ENCODE measurements around the gene ATP6V1G2. TPM values are rescaled to one million over a fixed set of nuclear protein-coding genes. Genes with fewer than 3 reads are reported as not detected.
A peak's percentile ranks its signal among the peaks of the same experiment; 100 is the strongest.

ATP6V1G2 gene
- polyA plus RNA-seq, 1 donor (not counting 4 experiments of a cell fraction or from before 2014, with no cell fraction given) = 1.3 TPM

DNA sequence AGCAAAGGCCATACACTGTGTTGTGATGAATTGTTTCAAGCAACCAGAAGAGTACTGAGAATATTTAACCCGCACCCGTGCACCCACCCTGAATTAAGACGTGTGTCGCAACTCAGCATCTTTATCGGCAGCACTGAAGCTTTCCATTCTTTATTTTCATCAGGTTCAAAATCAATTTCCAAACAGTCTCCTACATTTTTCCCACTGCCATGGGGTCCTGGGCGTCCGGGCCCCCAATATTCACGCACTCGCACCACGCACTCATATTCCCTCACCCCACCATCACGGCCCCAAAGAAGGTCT lies 34.0 kb upstream of the ATP6V1G2 start:
- H3K36me3 ChIP-seq (ENCODE audit: control insufficient read depth in 2 of 2, extremely low read depth in 1 of 2, insufficient read depth in 2 of 2, low read length in 2 of 2) = no peaks in the 10 kb centered on the region
- H3K9me3 ChIP-seq (ENCODE audit: control insufficient read depth, low read depth, low read length) = no peaks in the 10 kb centered on the region
- FAIRE-seq (no peak), DNase-seq (ENCODE audit: low read depth, low spot score) (no peak)
- H4K20me1 ChIP-seq (ENCODE audit: control insufficient read depth, extremely low read depth, insufficient read depth, low read length) = no peaks in the 10 kb centered on the region
- H3K79me2 ChIP-seq (ENCODE audit: control insufficient read depth, insufficient read depth, low read length) = no peaks in the 10 kb centered on the region
- no peaks in the 10 kb centered on the region for H3K27me3 ChIP-seq (ENCODE audit: control insufficient read depth, extremely low read depth, insufficient read depth, low read length)
- TF ChIP-seq EZH2 (IDR thresholded peaks at IDR 0.05; ENCODE audit: low read length) = no peak
- TF ChIP-seq, protein P1, sequence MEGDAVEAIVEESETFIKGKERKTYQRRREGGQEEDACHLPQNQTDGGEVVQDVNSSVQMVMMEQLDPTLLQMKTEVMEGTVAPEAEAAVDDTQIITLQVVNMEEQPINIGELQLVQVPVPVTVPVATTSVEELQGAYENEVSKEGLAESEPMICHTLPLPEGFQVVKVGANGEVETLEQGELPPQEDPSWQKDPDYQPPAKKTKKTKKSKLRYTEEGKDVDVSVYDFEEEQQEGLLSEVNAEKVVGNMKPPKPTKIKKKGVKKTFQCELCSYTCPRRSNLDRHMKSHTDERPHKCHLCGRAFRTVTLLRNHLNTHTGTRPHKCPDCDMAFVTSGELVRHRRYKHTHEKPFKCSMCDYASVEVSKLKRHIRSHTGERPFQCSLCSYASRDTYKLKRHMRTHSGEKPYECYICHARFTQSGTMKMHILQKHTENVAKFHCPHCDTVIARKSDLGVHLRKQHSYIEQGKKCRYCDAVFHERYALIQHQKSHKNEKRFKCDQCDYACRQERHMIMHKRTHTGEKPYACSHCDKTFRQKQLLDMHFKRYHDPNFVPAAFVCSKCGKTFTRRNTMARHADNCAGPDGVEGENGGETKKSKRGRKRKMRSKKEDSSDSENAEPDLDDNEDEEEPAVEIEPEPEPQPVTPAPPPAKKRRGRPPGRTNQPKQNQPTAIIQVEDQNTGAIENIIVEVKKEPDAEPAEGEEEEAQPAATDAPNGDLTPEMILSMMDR (optimal IDR thresholded peaks at IDR 0.05 in 1 of 3, IDR thresholded peaks at IDR 0.05 in 1 of 3, conservative IDR thresholded peaks at IDR 0.05 in 1 of 3; ENCODE audit: extremely low read depth in 1 of 3, insufficient read depth in 2 of 3, low read length in 3 of 3) = no peak
- dilution Hi-C loops (cut with MboI; ENCODE audit: extremely low pct_ligation_motif_present, low sequenced_read_pairs) = no loop called here
- H2AFZ ChIP-seq (ENCODE audit: control insufficient read depth, low read length) = peak overlapping the region; percentile 82
- H3K4me1 ChIP-seq (ENCODE audit: control insufficient read depth, extremely low read depth, insufficient read depth, low read length) = peaks cover 19% of the 10 kb centered on the region
- peak overlapping the region; percentile 59 for H3K27ac ChIP-seq (ENCODE audit: control insufficient read depth, insufficient read depth, low read length)
- peak overlapping the region; percentile 93 for H3K4me2 ChIP-seq (ENCODE audit: control insufficient read depth, extremely low read depth, insufficient read depth, low read depth, low read length)
- no peaks in the 10 kb centered on the region for H3K9me1 ChIP-seq (ENCODE audit: control insufficient read depth, extremely low read depth, insufficient read depth, low read length)
- peak overlapping the region in 2 of 3 experiments; percentile 50 to 90 for H3K4me3 ChIP-seq (ENCODE audit: control insufficient read depth in 2 of 3, extremely low read depth in 1 of 3, insufficient read depth in 2 of 3, low read depth in 1 of 3, low read length in 3 of 3)
- peak overlapping the region; percentile 87 for H3K9ac ChIP-seq (ENCODE audit: control insufficient read depth, extremely low read depth, insufficient read depth, low read length)

DNA sequence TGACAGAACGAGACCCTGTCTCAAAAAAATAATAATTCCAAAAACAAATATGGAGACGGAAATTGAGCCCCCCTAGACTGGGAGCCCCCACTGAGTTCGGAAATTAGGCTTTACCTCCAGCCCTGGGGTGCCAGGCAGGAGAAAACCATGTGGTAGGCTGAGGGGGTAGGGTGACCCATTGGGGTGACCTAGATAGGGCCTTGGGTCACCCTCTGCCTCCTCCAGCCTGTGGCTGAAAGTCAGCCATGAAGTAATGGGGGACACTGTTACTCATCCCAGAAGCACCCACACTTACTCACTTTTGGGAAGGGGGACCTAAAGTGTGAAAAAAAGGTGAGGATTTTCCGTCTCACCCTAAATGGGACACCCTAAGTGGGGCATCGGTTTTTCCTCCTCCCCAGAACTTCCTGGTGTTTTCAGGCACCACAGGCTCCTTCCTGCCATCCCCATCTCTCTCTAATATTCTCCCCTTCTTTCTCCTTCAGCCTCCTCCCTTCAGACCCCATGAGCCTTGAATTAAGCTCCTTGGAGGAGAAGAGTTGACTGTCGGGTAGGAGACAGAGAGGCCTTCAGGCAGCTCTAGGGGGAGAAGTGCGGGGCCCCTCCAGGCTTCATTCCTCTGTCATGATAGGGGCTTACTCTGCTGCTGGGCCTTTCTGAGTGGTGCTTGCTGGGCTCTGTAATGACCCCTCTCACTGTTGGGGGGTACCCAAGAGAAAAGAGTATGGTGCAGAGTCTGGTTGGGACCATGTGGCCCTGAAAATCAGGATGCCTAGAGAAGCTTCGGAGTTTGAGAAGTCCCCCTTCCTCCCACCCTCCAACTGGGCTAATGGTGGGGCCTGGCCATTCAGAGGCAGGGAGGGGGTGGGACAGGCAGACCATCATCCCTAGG lies 33.4 kb upstream of the ATP6V1G2 start:
- H3K9me1 ChIP-seq (ENCODE audit: control insufficient read depth, extremely low read depth, insufficient read depth, low read length) = no peaks in the 10 kb centered on the region
- no peak overlapping the region for H3K27ac ChIP-seq (ENCODE audit: control insufficient read depth, insufficient read depth, low read length)
- FAIRE-seq (no peak), DNase-seq (ENCODE audit: low read depth, low spot score) (no peak)
- H3K4me3 ChIP-seq (ENCODE audit: control insufficient read depth in 2 of 3, extremely low read depth in 1 of 3, insufficient read depth in 2 of 3, low read depth in 1 of 3, low read length in 3 of 3) = no peak overlapping the region
- H3K9ac ChIP-seq (ENCODE audit: control insufficient read depth, extremely low read depth, insufficient read depth, low read length) = no peak overlapping the region
- H3K36me3 ChIP-seq (ENCODE audit: control insufficient read depth in 2 of 2, extremely low read depth in 1 of 2, insufficient read depth in 2 of 2, low read length in 2 of 2) = no peaks in the 10 kb centered on the region
- H4K20me1 ChIP-seq (ENCODE audit: control insufficient read depth, extremely low read depth, insufficient read depth, low read length) = no peaks in the 10 kb centered on the region
- dilution Hi-C loops (cut with MboI; ENCODE audit: extremely low pct_ligation_motif_present, low sequenced_read_pairs) = no loop called here
- no peaks in the 10 kb centered on the region for H3K9me3 ChIP-seq (ENCODE audit: control insufficient read depth, low read depth, low read length)
- peaks cover 23% of the 10 kb centered on the region for H3K4me1 ChIP-seq (ENCODE audit: control insufficient read depth, extremely low read depth, insufficient read depth, low read length)
- TF ChIP-seq, protein P1 (optimal IDR thresholded peaks at IDR 0.05 in 1 of 3, IDR thresholded peaks at IDR 0.05 in 1 of 3, conservative IDR thresholded peaks at IDR 0.05 in 1 of 3; ENCODE audit: extremely low read depth in 1 of 3, insufficient read depth in 2 of 3, low read length in 3 of 3) = no peak
- TF ChIP-seq EZH2 (IDR thresholded peaks at IDR 0.05; ENCODE audit: low read length) = no peak
- H3K27me3 ChIP-seq (ENCODE audit: control insufficient read depth, extremely low read depth, insufficient read depth, low read length) = no peaks in the 10 kb centered on the region
- H2AFZ ChIP-seq (ENCODE audit: control insufficient read depth, low read length) = no peak overlapping the region
- no peaks in the 10 kb centered on the region for H3K79me2 ChIP-seq (ENCODE audit: control insufficient read depth, insufficient read depth, low read length)
- H3K4me2 ChIP-seq (ENCODE audit: control insufficient read depth, extremely low read depth, insufficient read depth, low read depth, low read length) = no peak overlapping the region
